HG03025 (cell line): ENCODE measurements around the gene ANO9.
"Not testable (repeated sequence)": the region's sequence is repeated elsewhere in the genome, so short reads cannot be mapped to it uniquely, and the experiment has no call there.

Experiments
- ATAC-seq: cut with Tn5 transposase; IDR thresholded peaks from one replicate; pipeline ENCODE4 v1.9.1; 2021; ENCODE audit warnings: mild to moderate bottlenecking, moderate library complexity; ENCODE audit not compliant: unreplicated experiment, low FRiP score

ANO9 gene

GRCh38 chr11:391117-392017, 50.4 kb downstream of the ANO9 start:
- ATAC-seq, result no peak

- ATAC-seq, result no peak
These were observed 51.6 kb downstream of the ANO9 start for GRCh38 chr11:390175-390574.

GRCh38 chr11:389369-389768, 52.4 kb downstream of the ANO9 start:
- ATAC-seq, result not testable (repeated sequence)

- no peak for ATAC-seq
These were observed 54.5 kb downstream of the ANO9 start for GRCh38 chr11:387193-387793.

- no peak for ATAC-seq
These were observed 55.3 kb downstream of the ANO9 start for GRCh38 chr11:386483-386882.

GRCh38 chr11:385594-386351, 56.0 kb downstream of the ANO9 start:
- no peak for ATAC-seq

- no peak for ATAC-seq
These were observed 57.3 kb downstream of the ANO9 start for GRCh38 chr11:384511-384910.

GRCh38 chr11:383431-383830, 58.4 kb downstream of the ANO9 start:
- ATAC-seq, result no peak

GRCh38 chr11:382081-382629, 59.7 kb downstream of the ANO9 start:
- ATAC-seq, result no peak

- ATAC-seq, result no peak
These were observed 60.2 kb downstream of the ANO9 start for GRCh38 chr11:381501-382072.

- ATAC-seq, result no peak
These were observed 60.8 kb downstream of the ANO9 start for GRCh38 chr11:380996-381395.

GRCh38 chr11:380491-380890, 61.3 kb downstream of the ANO9 start:
- ATAC-seq, result no peak

- no peak for ATAC-seq
These were observed 61.7 kb downstream of the ANO9 start for GRCh38 chr11:380095-380480.

- no peak for ATAC-seq
These were observed 62.4 kb downstream of the ANO9 start for GRCh38 chr11:379205-380094.

GRCh38 chr11:377883-378500, 63.8 kb downstream of the ANO9 start:
- ATAC-seq, result no peak

GRCh38 chr11:377174-377865, 64.5 kb downstream of the ANO9 start:
- no peak for ATAC-seq

GRCh38 chr11:376531-377173, 65.2 kb downstream of the ANO9 start:
- no peak for ATAC-seq
